K562 (cell line): Measurements from ENCODE around the gene NAV2. TPM values are rescaled to one million over a fixed set of nuclear protein-coding genes. Genes with fewer than 3 reads are reported as not detected.

Experiments used
- ATAC-seq: fragments of 200-7000 bp; cut with Tn5 transposase; 3 replicates; pipeline ENCODE4 v1.9.1; 2020; ENCODE audit warnings: moderate library complexity
- BruUV-seq: library from RNA; stranded (reverse); fragments of 400-500 nt; replicated peaks from 2 replicates; lab custom pipeline; 2021; lab: Mats Ljungman, UMichigan
- CTCF ChIA-PET: fragments of 300-600 bp; formaldehyde crosslinking; extraction: SDS; loops from one replicate; lab custom pipeline; 2021; ENCODE audit warnings: low intra/inter-chr PET ratio; lab: Yijun Ruan, JAX
- POLR2A ChIA-PET: fragments of 300-600, 350-650 bp; sonication (Branson Sonifier 250); formaldehyde crosslinking; extraction: SDS; loops from one replicate; lab custom pipeline; 2021; ENCODE audit warnings: antibody characterized with exemption, inconsistent platforms; lab: Yijun Ruan, JAX
- DNase-seq, 4 experiments: peaks; one replicate each; pipeline versions ENCODE4 v3.0.0 to v3.0.0-alpha.2; 2011 to 2018; ENCODE audit warnings: low spot score in 3 of 4, mixed read lengths in 3 of 4; ENCODE audit errors: extremely low read depth in 1 of 4
- FAIRE-seq: peaks from 2 replicates; lab custom pipeline; 2011; peaks lifted over from hg19 to GRCh38; lab: Jason Lieb, UNC
- H2AFZ ChIP-seq: 2 replicates; pipeline ENCODE4 v1.6.0; 2011; ENCODE audit warnings: low read depth, low read length, control low read depth, inconsistent platforms
- H3K27ac ChIP-seq: fragments of 200-600 bp; 3 replicates; pipeline ENCODE4 v1.8.0; 2011; ENCODE audit warnings: low read depth, mild to moderate bottlenecking, control low read depth, inconsistent platforms, low read length, moderate library complexity, mixed read lengths; ENCODE audit errors: extremely low read depth
- H3K27me3 ChIP-seq, 2 experiments: fragments of 300-600 bp in 1 of 2; 2 replicates in 1 of 2; 3 replicates in 1 of 2; pipeline versions ENCODE4 v1.6.0 to v1.8.0; 2011; ENCODE audit warnings: inconsistent platforms in 2 of 2, low read length in 2 of 2, mild to moderate bottlenecking in 1 of 2, mixed read lengths in 1 of 2, moderate library complexity in 1 of 2; ENCODE audit not compliant: control insufficient read depth in 2 of 2, insufficient read depth in 2 of 2
- H3K36me3 ChIP-seq: fragments of 300-600 bp; 3 replicates; pipeline ENCODE4 v1.8.0; 2011; ENCODE audit warnings: mild to moderate bottlenecking, low read length, inconsistent platforms; ENCODE audit not compliant: control insufficient read depth, insufficient read depth
- H3K4me1 ChIP-seq, 2 experiments: fragments of 200-600 bp in 1 of 2; replicated peaks in 1 of 2; 2 replicates in 1 of 2; 3 replicates in 1 of 2; pipeline versions ENCODE4 v1.5.1 to v1.8.0; 2011; ENCODE audit warnings: inconsistent platforms in 2 of 2, low read length in 2 of 2, mild to moderate bottlenecking in 1 of 2, mixed read lengths in 1 of 2, moderate library complexity in 1 of 2; ENCODE audit not compliant: control insufficient read depth in 2 of 2, insufficient read depth in 2 of 2
- H3K4me2 ChIP-seq: 2 replicates; pipeline ENCODE4 v1.6.1; 2011; ENCODE audit warnings: low read length, control low read depth, inconsistent platforms, mixed read lengths; ENCODE audit not compliant: insufficient read depth
- H3K4me3 ChIP-seq: fragments of 200-600 bp; sonication (generic), shearing (Covaris generic); 2 replicates; pipeline ENCODE4 v1.5.1; 2016; ENCODE audit warnings: control low read depth, inconsistent platforms
- H3K79me2 ChIP-seq: fragments of 200-600 bp; 3 replicates; pipeline ENCODE4 v1.8.0; 2011; ENCODE audit warnings: low read length, inconsistent platforms; ENCODE audit not compliant: control insufficient read depth, insufficient read depth
- H3K9ac ChIP-seq, 2 experiments: 2 replicates each; pipeline versions ENCODE4 v1.6.0 to v1.6.1; 2011; ENCODE audit warnings: low read depth in 2 of 2, low read length in 2 of 2, control low read depth in 1 of 2, inconsistent platforms in 1 of 2, mild to moderate bottlenecking in 1 of 2, mixed read lengths in 1 of 2; ENCODE audit not compliant: insufficient read depth in 1 of 2
- H3K9me1 ChIP-seq: one replicate; pipeline ENCODE4 v1.6.0; 2011; ENCODE audit warnings: inconsistent platforms, mild to moderate bottlenecking, low read length, moderate library complexity; ENCODE audit not compliant: control insufficient read depth, insufficient read depth
- H3K9me3 ChIP-seq: replicated peaks from 2 replicates; pipeline ENCODE4 v1.5.1; 2011; ENCODE audit warnings: low read depth, low read length, inconsistent platforms; ENCODE audit not compliant: control insufficient read depth, insufficient read depth
- H4K20me1 ChIP-seq: replicated peaks from 2 replicates; pipeline ENCODE4 v1.6.1; 2011; ENCODE audit warnings: low read length, inconsistent platforms, mixed read lengths; ENCODE audit not compliant: control insufficient read depth, insufficient read depth
- CC2D1A ChIP-seq: fragments of 450-650 bp; IDR thresholded peaks from 2 replicates; pipeline ENCODE4 v1.6.1; 2017; ENCODE audit warnings: mild to moderate bottlenecking
- CXXC5 ChIP-seq: fragments of 250-450 bp; sonication (Bioruptor Pico); IDR thresholded peaks from 2 replicates; pipeline ENCODE4 v1.8.0; 2022; ENCODE audit warnings: inconsistent platforms, mild to moderate bottlenecking, moderate library complexity
- GTF2E2 ChIP-seq: fragments of 200-800 bp; sonication (Bioruptor generic); IDR thresholded peaks from 2 replicates; pipeline ENCODE4 v1.6.1; 2016; ENCODE audit warnings: missing genetic modification characterization, missing compliant biosample characterization
- HOXB6 ChIP-seq: fragments of 250-450 bp; sonication (Bioruptor Pico); IDR thresholded peaks from 2 replicates; pipeline ENCODE4 v1.5.1; 2022; ENCODE audit warnings: mild to moderate bottlenecking, borderline replicate concordance
- JUND ChIP-seq, 2 experiments: IDR thresholded peaks; 2 replicates in 1 of 2; 3 replicates in 1 of 2; pipeline ENCODE4 v1.6.1; 2011; ENCODE audit warnings: borderline replicate concordance in 2 of 2, low read depth in 2 of 2, low read length in 2 of 2, improper control_type of control experiment in 1 of 2, missing biosample characterization in 1 of 2, missing genetic modification characterization in 1 of 2, missing genetic modification reagents in 1 of 2
- MYC ChIP-seq, 2 experiments: fragments of 250-450 bp in 1 of 2; sonication (Bioruptor Pico) in 1 of 2; IDR thresholded peaks; 2 replicates each; pipeline versions ENCODE4 v1.5.1 to v1.6.1; 2012 to 2021; ENCODE audit warnings: low read depth in 2 of 2, borderline replicate concordance in 1 of 2, improper control_type of control experiment in 1 of 2, low read length in 1 of 2, mild to moderate bottlenecking in 1 of 2, moderate library complexity in 1 of 2
- NFIX ChIP-seq: fragments of 250-450 bp; sonication (Bioruptor Pico); IDR thresholded peaks from 2 replicates; pipeline ENCODE4 v1.4.0; 2020; ENCODE audit warnings: low read depth, mild to moderate bottlenecking, moderate library complexity
- RBFOX2 ChIP-seq: fragments of 200-400 bp; formaldehyde crosslinking; IDR thresholded peaks from 2 replicates; pipeline ENCODE4 v1.6.1; 2017; ENCODE audit warnings: low read depth, mild to moderate bottlenecking, low read length, moderate library complexity
- RBM14 ChIP-seq: fragments of 200-400 bp; formaldehyde crosslinking; IDR thresholded peaks from 2 replicates; pipeline ENCODE4 v1.6.1; 2018; ENCODE audit warnings: low read depth, mild to moderate bottlenecking, low read length, moderate library complexity, borderline replicate concordance; ENCODE audit not compliant: insufficient read depth
- SIN3B ChIP-seq: fragments of 450-650 bp; IDR thresholded peaks from 2 replicates; pipeline ENCODE4 v1.6.1; 2017; ENCODE audit warnings: low read depth, mild to moderate bottlenecking, moderate library complexity
- SIRT6 ChIP-seq: IDR thresholded peaks from one replicate; pipeline ENCODE4 v1.6.1; 2012; ENCODE audit warnings: low read depth, mild to moderate bottlenecking, control low read depth, inconsistent platforms, low read length, moderate library complexity
- SLC30A9 ChIP-seq: fragments of 250-450 bp; sonication (Bioruptor Pico); IDR thresholded peaks from 2 replicates; pipeline ENCODE4 v1.8.0; 2022; ENCODE audit warnings: mild to moderate bottlenecking, moderate library complexity
- TBP ChIP-seq: optimal IDR thresholded peaks from 2 replicates; pipeline ENCODE3; 2011; ENCODE audit warnings: low read depth, low read length, improper control_type of control experiment
- ZBTB34 ChIP-seq: fragments of 250-450 bp; sonication (Bioruptor Pico); IDR thresholded peaks from 2 replicates; pipeline ENCODE4 v1.8.0; 2021; ENCODE audit warnings: mild to moderate bottlenecking, moderate library complexity
- ZNF23 ChIP-seq: fragments of 250-450 bp; sonication (Bioruptor Pico); IDR thresholded peaks from 2 replicates; pipeline ENCODE4 v1.4.0; 2020; ENCODE audit warnings: mild to moderate bottlenecking
- ZNF644 ChIP-seq: fragments of 200-800 bp; sonication (Bioruptor generic); IDR thresholded peaks from 2 replicates; pipeline ENCODE4 v1.6.1; 2016; ENCODE audit warnings: low read depth, missing genetic modification characterization, missing compliant biosample characterization
- ZNF764 ChIP-seq: fragments of 250-450 bp; sonication (Bioruptor Pico); IDR thresholded peaks from 2 replicates; pipeline ENCODE4 v1.4.0; 2020; ENCODE audit warnings: low read depth, mild to moderate bottlenecking, moderate library complexity
- WGBS: fragments of 100-300 bp; shearing (Covaris generic); methylation state at CpG from one replicate; pipeline ENCODE4 v1.1.6; 2016; ENCODE audit warnings: low coverage, mixed read lengths; ENCODE audit not compliant: insufficient coverage; ENCODE audit errors: missing lambda C conversion rate; 5-methylcytosine and 5-hydroxymethylcytosine counted together
- in situ Hi-C: fragments of 300-500 bp; cut with MboI; formaldehyde crosslinking; loops from 4 replicates; pipeline ENCODE4 v1.15.0; 2018; ENCODE audit warnings: inconsistent platforms, mixed read lengths
- intact Hi-C: fragments of 100-400 bp; cut with micrococcal nuclease; formaldehyde crosslinking; loops from 2 replicates; pipeline ENCODE4 v1.14.2; 2022
- polyA plus RNA-seq, 8 experiments: library from polyadenylated mRNA; depleted of rRNA in 4 of 8; stranded (reverse) in 5 of 8; unstranded in 3 of 8; fragments of >200 nt; fragmentation: Nextera tagmentation in 2 of 8; fragmentation: Illumina TruSeq in 1 of 8; extraction: Ambion mirVana in 2 of 8; extraction: Trizol in 1 of 8; gene quantifications; 2 replicates each; pipeline versions ENCODE4 v1.2.1 to v1.2.3, GENCODE V29; 2011 to 2014; ENCODE audit warnings: inconsistent platforms in 1 of 8, missing spikeins in 1 of 8
- total RNA-seq, 7 experiments: library from RNA; depleted of rRNA in 6 of 7; stranded (reverse); fragments of >200 nt in 6 of 7; fragmentation: Illumina TruSeq in 2 of 7; extraction: Trizol in 2 of 7; gene quantifications; 2 replicates each; pipeline versions ENCODE4 v1.2.1 to v1.2.3, GENCODE V29; 2011 to 2021; ENCODE audit warnings: low replicate concordance in 1 of 7
- TF ChIP-seq, protein P1 (sequence below): fragments of 450-650 bp; formaldehyde crosslinking; IDR thresholded peaks from 2 replicates; pipeline ENCODE4 v1.4.0; 2020; ENCODE audit warnings: mild to moderate bottlenecking, mixed read lengths

NAV2 gene
- total and polyA plus RNA-seq, 9 of the 15 experiments (the other 6 are each of a cell fraction or from before 2014, with no cell fraction given): 0.03 to 0.35 (median 0.05) TPM

DNA sequence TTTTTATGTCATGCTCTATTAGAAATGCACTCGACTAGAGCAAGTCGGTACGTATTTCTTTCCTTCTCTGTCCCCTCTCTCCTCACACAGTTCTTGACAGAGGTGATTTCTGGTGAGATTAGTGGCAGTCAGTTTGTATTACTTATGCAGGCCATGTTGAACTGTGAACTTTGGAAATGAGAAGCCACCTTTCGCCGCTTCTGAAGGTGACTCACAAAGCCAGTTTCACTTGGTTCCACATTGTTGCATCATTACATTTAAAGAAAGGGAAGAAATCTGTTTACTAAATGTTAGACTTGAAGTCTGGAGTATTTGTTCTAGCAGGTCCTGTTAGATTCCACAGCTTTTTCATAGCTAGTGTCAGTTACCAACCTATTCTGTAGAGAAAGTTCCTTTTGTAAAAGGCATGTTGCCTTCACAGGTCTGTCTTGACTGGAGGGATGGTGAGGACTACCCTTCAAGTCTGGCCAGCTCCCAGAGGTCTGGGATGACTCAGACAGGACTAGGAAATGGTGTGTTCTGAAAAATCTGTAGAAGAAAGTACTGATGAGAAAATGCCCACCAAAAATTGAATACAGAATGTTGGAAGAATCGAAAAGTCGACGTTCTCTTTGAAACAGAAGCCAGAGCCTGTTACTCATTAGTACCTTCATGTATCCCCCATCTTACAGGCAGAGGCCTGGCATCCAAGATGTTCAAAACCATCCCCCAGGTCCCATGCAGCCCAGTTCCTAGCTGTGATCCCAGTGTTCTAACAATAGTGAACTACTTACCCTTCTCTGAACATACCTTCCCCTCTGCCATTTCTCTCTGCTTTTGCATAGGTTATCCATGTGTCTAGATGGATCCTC, 266.3 kb downstream of the NAV2 start:
- in situ Hi-C loops: no loop called here
- Histone ChIP-seq H3K36me3 (no peaks in the 10 kb centered on the region), H3K4me3 (no peak overlapping the region), H4K20me1 (no peaks in the 10 kb centered on the region), H2AFZ (peak overlapping the region; percentile 87), H3K79me2 (no peaks in the 10 kb centered on the region), H3K9me1 (no peaks in the 10 kb centered on the region), H3K4me2 (peak overlapping the region; percentile 16; the same call in 1 of the 2 replicates), H3K9ac (peak overlapping the region; percentile 27 to 50; a peak in 3 of 4 replicates), H3K27me3 (no peaks in the 10 kb centered on the region), H3K9me3 (no peaks in the 10 kb centered on the region), H3K27ac (peak overlapping the region; percentile 89), H3K4me1 (peaks cover 28 to 91% of the 10 kb centered on the region in 2 experiments)
- BruUV-seq: no TSS peak
- POLR2A ChIA-PET: interaction anchor here (1.5 kb wide), 1 partner anchor 16 kb away, joined by 7 read pairs; no protein-coding TSS in a partner anchor
- FAIRE-seq (no peak), ATAC-seq (peak; percentile 68), DNase-seq (peak in 3 of 4 experiments; percentile 26 to 74 (median 27))
- intact Hi-C loops: loop anchor here (5.0 kb wide), 1 partner anchor 103 kb away; no protein-coding TSS in a partner anchor
- WGBS: 20% methylated on average over 8 of the region's 8 CpGs
- CTCF ChIA-PET: no interaction called here
- peak; percentile 94 for TF ChIP-seq JUND (IDR thresholded peaks at IDR 0.05; ENCODE audit: borderline replicate concordance, low read depth, low read length)
- TF ChIP-seq JUND (tag; IDR thresholded peaks at IDR 0.05; ENCODE audit: borderline replicate concordance, low read depth, low read length): peak; percentile 94; the same call in 2 of the 3 replicates
- TF ChIP-seq MYC (IDR thresholded peaks at IDR 0.05; ENCODE audit: low read depth, low read length): peak; percentile 51
- TF ChIP-seq MYC (CRISPR knock-in tag; IDR thresholded peaks at IDR 0.05; ENCODE audit: borderline replicate concordance, low read depth): no peak
- TF ChIP-seq ZNF23: no peak
- TF ChIP-seq ZNF764 (CRISPR knock-in tag): no peak
- peak; percentile 79; the same call in 1 of the 2 replicates for TF ChIP-seq GTF2E2 (tag)
- no peak for TF ChIP-seq HOXB6
- peak; percentile 98 for TF ChIP-seq ZNF644 (tag)
- no peak for TF ChIP-seq RBM14
- no peak for TF ChIP-seq ZBTB34 (CRISPR knock-in tag)
- 0 out of 2 replicates have a peak, but pooled peaks have one; percentile 14 for TF ChIP-seq RBFOX2
- TF ChIP-seq CC2D1A: no peak
- no peak for TF ChIP-seq SIN3B
- no peak for TF ChIP-seq SIRT6
- TF ChIP-seq, protein P1, sequence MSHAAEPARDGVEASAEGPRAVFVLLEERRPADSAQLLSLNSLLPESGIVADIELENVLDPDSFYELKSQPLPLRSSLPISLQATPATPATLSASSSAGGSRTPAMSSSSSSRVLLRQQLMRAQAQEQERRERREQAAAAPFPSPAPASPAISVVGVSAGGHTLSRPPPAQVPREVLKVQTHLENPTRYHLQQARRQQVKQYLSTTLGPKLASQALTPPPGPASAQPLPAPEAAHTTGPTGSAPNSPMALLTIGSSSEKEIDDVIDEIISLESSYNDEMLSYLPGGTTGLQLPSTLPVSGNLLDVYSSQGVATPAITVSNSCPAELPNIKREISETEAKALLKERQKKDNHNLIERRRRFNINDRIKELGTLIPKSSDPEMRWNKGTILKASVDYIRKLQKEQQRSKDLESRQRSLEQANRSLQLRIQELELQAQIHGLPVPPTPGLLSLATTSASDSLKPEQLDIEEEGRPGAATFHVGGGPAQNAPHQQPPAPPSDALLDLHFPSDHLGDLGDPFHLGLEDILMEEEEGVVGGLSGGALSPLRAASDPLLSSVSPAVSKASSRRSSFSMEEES (CRISPR knock-in tag): no peak
- TF ChIP-seq SLC30A9: no peak
- TF ChIP-seq NFIX (CRISPR knock-in tag): no peak
- TF ChIP-seq CXXC5: peak; percentile 82
- TF ChIP-seq TBP: no peak
